HepG2 (cell line): ENCODE data around the gene RB1. TPM values are rescaled to one million over a fixed set of nuclear protein-coding genes. Genes with fewer than 3 reads are reported as not detected.

Experiments
- ATAC-seq: fragments of 200-7000 bp; cut with Tn5 transposase; 3 replicates; pipeline ENCODE4 v1.9.1; 2020; ENCODE audit warnings: mild to moderate bottlenecking, moderate library complexity
- BruUV-seq: library from RNA; stranded (reverse); fragments of 400-500 nt; replicated peaks from 2 replicates; lab custom pipeline; 2021; lab: Mats Ljungman, UMichigan
- CTCF ChIA-PET: fragments of 300-600 bp; formaldehyde crosslinking; extraction: SDS; loops from one replicate; lab custom pipeline; 2021; ENCODE audit warnings: low total read pairs, inconsistent platforms, low intra/inter-chr PET ratio; lab: Yijun Ruan, JAX
- POLR2A ChIA-PET: fragments of 350-600 bp; sonication (Branson Sonifier 250); formaldehyde crosslinking; loops from one replicate; lab custom pipeline; 2020; ENCODE audit warnings: antibody characterized with exemption, inconsistent platforms; lab: Yijun Ruan, JAX
- DNase-seq: peaks from one replicate; pipeline ENCODE4 v3.0.0-alpha.2; 2015; ENCODE audit warnings: low spot score
- FAIRE-seq: peaks from 3 replicates; lab custom pipeline; 2011; peaks lifted over from hg19 to GRCh38; lab: Jason Lieb, UNC
- H2AFZ ChIP-seq: one replicate; pipeline ENCODE4 v1.6.1; 2011; ENCODE audit warnings: low read length, inconsistent platforms
- H3K27ac ChIP-seq: fragments of 300-600 bp; 3 replicates; pipeline ENCODE4 v1.8.0; 2011; ENCODE audit warnings: mixed run types, mild to moderate bottlenecking, mixed read lengths, low read length, inconsistent platforms; ENCODE audit not compliant: insufficient read depth; ENCODE audit errors: extremely low read length
- H3K27me3 ChIP-seq, 2 experiments: fragments of 200-600 bp in 1 of 2; 2 replicates in 1 of 2; 3 replicates in 1 of 2; pipeline versions ENCODE4 v1.6.0 to v1.8.0; 2011; ENCODE audit warnings: low read length in 2 of 2, mild to moderate bottlenecking in 2 of 2, moderate library complexity in 2 of 2, inconsistent platforms in 1 of 2; ENCODE audit not compliant: insufficient read depth in 2 of 2, control insufficient read depth in 1 of 2
- H3K36me3 ChIP-seq, 2 experiments: fragments of 200-600 bp in 1 of 2; replicated peaks in 1 of 2; 2 replicates in 1 of 2; 3 replicates in 1 of 2; pipeline versions ENCODE4 v1.5.1 to v1.8.0; 2011; ENCODE audit warnings: low read length in 2 of 2, inconsistent platforms in 1 of 2; ENCODE audit not compliant: insufficient read depth in 2 of 2, control insufficient read depth in 1 of 2
- H3K4me1 ChIP-seq: 2 replicates; pipeline ENCODE4 v1.5.1; 2012; ENCODE audit warnings: low read length, inconsistent platforms; ENCODE audit not compliant: insufficient read depth
- H3K4me2 ChIP-seq: 2 replicates; pipeline ENCODE4 v1.6.0; 2011; ENCODE audit warnings: low read depth, low read length, inconsistent platforms
- H3K4me3 ChIP-seq, 3 experiments: fragments of 200-600 bp in 1 of 3; sonication (generic), shearing (Covaris generic) in 1 of 3; replicated peaks in 1 of 3; 2 replicates each; pipeline ENCODE4 v1.5.1; 2011 to 2016; ENCODE audit warnings: low read length in 3 of 3, inconsistent platforms in 2 of 3, low read depth in 2 of 3, mild to moderate bottlenecking in 2 of 3, control low read depth in 1 of 3, mixed read lengths in 1 of 3; ENCODE audit not compliant: insufficient read depth in 1 of 3
- H3K79me2 ChIP-seq: one replicate; pipeline ENCODE4 v1.6.1; 2011; ENCODE audit warnings: low read length, inconsistent platforms; ENCODE audit not compliant: insufficient read depth
- H3K9ac ChIP-seq: 2 replicates; pipeline ENCODE4 v1.6.0; 2011; ENCODE audit warnings: mild to moderate bottlenecking, low read depth, low read length, inconsistent platforms; ENCODE audit not compliant: insufficient read depth
- H3K9me3 ChIP-seq: 2 replicates; pipeline ENCODE4 v1.5.1; 2012; ENCODE audit warnings: mild to moderate bottlenecking, low read length
- H4K20me1 ChIP-seq: 2 replicates; pipeline ENCODE4 v1.6.0; 2011; ENCODE audit warnings: inconsistent platforms, mild to moderate bottlenecking, low read length, moderate library complexity; ENCODE audit not compliant: insufficient read depth
- FOXK1 ChIP-seq: sonication (generic); formaldehyde crosslinking; IDR thresholded peaks from 2 replicates; pipeline ENCODE4 v1.4.0; 2020; ENCODE audit warnings: low read depth, missing genetic modification reagents, borderline replicate concordance
- NBN ChIP-seq: fragments of 450-650 bp; conservative IDR thresholded peaks from 2 replicates; pipeline ENCODE4 v1.6.1; 2017
- NCOA2 ChIP-seq: sonication (generic); formaldehyde crosslinking; IDR thresholded peaks from 2 replicates; pipeline ENCODE4 v1.8.0; 2022; ENCODE audit warnings: inconsistent platforms
- NR2F6 ChIP-seq, 2 experiments: IDR thresholded peaks; 2 replicates each; pipeline ENCODE4 v1.6.1; 2016; ENCODE audit warnings: antibody characterized with exemption in 1 of 2, mild to moderate bottlenecking in 1 of 2
- TBX2 ChIP-seq: sonication (generic); formaldehyde crosslinking; IDR thresholded peaks from 2 replicates; pipeline ENCODE4 v1.5.0; 2020; ENCODE audit warnings: missing genetic modification reagents, mild to moderate bottlenecking, borderline replicate concordance
- TEAD2 ChIP-seq: sonication (generic); formaldehyde crosslinking; IDR thresholded peaks from 2 replicates; pipeline ENCODE4 v1.9.0; 2021; ENCODE audit warnings: missing genetic modification reagents
- U2AF1 ChIP-seq: fragments of 200-400 bp; formaldehyde crosslinking; optimal IDR thresholded peaks from 2 replicates; pipeline ENCODE3; 2017; ENCODE audit warnings: mild to moderate bottlenecking, low read depth, low read length
- ZFP62 ChIP-seq: sonication (generic); formaldehyde crosslinking; IDR thresholded peaks from 2 replicates; pipeline ENCODE4 v1.4.0; 2020; ENCODE audit warnings: missing genetic modification reagents
- ZNF550 ChIP-seq: sonication (generic); formaldehyde crosslinking; IDR thresholded peaks from 2 replicates; pipeline ENCODE4 v1.4.0; 2020; ENCODE audit warnings: mild to moderate bottlenecking, missing genetic modification reagents, borderline replicate concordance
- ZNF773 ChIP-seq: sonication (generic); formaldehyde crosslinking; IDR thresholded peaks from 2 replicates; pipeline ENCODE4 v1.4.0; 2020; ENCODE audit warnings: missing genetic modification reagents, borderline replicate concordance
- ZNF891 ChIP-seq: sonication (generic); formaldehyde crosslinking; IDR thresholded peaks from 2 replicates; pipeline ENCODE4 v1.5.0; 2020; ENCODE audit warnings: mild to moderate bottlenecking, missing genetic modification reagents
- WGBS: methylation state at CpG from one replicate; pipeline ENCODE4 v1.1.6; 2017; ENCODE audit warnings: low lambda C conversion rate; 5-methylcytosine and 5-hydroxymethylcytosine counted together
- in situ Hi-C: cut with HindIII; loops from 2 replicates; pipeline ENCODE4 v1.10.0; 2017; ENCODE audit warnings: low pct_unique_long_range_greater_than_20kb; ENCODE audit not compliant: extremely low pct_ligation_motif_present
- intact Hi-C: fragments of 100-400 bp; cut with micrococcal nuclease; formaldehyde crosslinking; loops from one replicate; pipeline ENCODE4 v1.10.0; 2022; ENCODE audit not compliant: unreplicated experiment
- polyA plus RNA-seq, 8 experiments: library from polyadenylated mRNA; depleted of rRNA in 3 of 8; stranded (reverse) in 7 of 8; unstranded in 1 of 8; fragments of >200 nt; fragmentation: Illumina TruSeq in 4 of 8; extraction: Trizol in 4 of 8; gene quantifications; 2 replicates each; pipeline versions ENCODE4 v1.2.1 to v1.2.3, GENCODE V29; 2011 to 2016; ENCODE audit warnings: low read depth in 4 of 8, missing spikeins in 1 of 8, mixed read lengths in 1 of 8; ENCODE audit not compliant: insufficient read depth in 1 of 8
- total RNA-seq, 5 experiments: library from RNA; depleted of rRNA; stranded (reverse); fragments of >200 nt; fragmentation: Illumina TruSeq; extraction: Trizol; gene quantifications; 2 replicates each; pipeline ENCODE4 v1.2.3, GENCODE V29; 2016; ENCODE audit warnings: low read depth in 1 of 5
- TF ChIP-seq, protein P1 (sequence below): sonication (generic); formaldehyde crosslinking; IDR thresholded peaks from 2 replicates; pipeline ENCODE4 v1.4.0; 2020; ENCODE audit warnings: mild to moderate bottlenecking, missing genetic modification reagents

Gene RB1
- total and polyA plus RNA-seq, 2 of the 13 experiments (the other 11 are each of a cell fraction or from before 2014, with no cell fraction given): 15.6 to 23.7 TPM

DNA sequence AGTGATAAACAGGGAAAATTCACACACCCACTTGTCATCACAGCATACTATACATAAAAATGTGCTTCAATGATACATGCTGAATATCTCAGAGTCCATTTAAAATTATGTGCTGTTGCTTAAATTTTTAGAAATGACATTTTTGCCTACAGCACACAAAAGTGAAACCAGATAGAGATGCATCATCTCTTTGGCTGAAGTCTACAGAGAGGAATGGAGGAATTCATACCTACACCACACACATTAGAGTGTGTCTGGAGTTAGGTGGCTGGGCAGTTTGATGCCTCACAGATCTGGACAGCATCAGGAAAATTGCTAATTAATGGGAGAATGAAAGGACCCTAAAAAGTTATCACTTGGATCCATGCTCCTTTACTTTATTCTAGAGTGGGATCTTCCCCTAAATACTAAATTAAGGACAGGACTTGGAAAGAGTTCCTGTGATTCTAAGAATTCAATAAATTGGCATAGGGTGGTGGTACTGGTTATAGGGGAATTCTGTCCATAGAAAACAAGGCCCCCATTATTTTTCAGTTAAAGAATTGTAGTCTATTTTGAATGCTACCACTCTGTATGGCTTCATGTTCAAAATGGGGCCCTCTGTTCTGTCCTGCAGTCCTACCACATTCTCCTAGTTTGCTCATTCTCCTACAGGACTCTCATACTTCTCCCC lies 188.0 kb downstream of the RB1 start (continued):
- TF ChIP-seq TBX2 (CRISPR knock-in tag) (no peak), NR2F6 (IDR thresholded peaks at IDR 0.05) (no peak), NR2F6 (CRISPR knock-in tag; IDR thresholded peaks at IDR 0.05) (no peak), NCOA2 (CRISPR knock-in tag) (no peak), ZNF773 (CRISPR knock-in tag) (no peak)

DNA sequence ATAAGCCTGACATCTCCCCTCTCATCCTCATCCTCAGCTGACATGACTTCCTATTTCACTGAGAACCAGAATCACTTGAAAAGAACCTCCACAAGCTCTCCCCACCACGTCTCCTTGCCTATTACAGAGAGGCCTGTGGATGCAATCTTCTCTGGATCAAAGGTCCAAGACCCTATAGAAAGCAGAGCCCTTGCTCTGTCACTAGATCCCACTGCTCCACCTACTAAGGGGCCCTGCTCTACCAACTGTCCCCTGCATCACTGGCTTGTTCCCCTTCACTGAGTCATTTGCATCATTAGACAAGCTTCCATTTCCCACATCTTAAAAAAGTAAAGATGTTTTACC lies 188.5 kb downstream of the RB1 start:
- Histone ChIP-seq H2AFZ (no peak overlapping the region), H3K4me2 (no peak overlapping the region), H3K4me1 (peaks cover 19% of the 10 kb centered on the region), H3K9ac (no peak overlapping the region), H4K20me1 (no peaks in the 10 kb centered on the region), H3K79me2 (no peaks in the 10 kb centered on the region), H3K9me3 (no peaks in the 10 kb centered on the region), H3K27ac (no peak overlapping the region), H3K36me3 (no peaks in the 10 kb centered on the region), H3K27me3 (no peaks in the 10 kb centered on the region), H3K4me3 (no peak overlapping the region)
- DNase-seq (no peak), ATAC-seq (no peak), FAIRE-seq (no peak)
- in situ Hi-C loops (no loop called here), intact Hi-C loops (no loop called here)
- BruUV-seq: no TSS peak
- no peak for TF ChIP-seq TEAD2 (CRISPR knock-in tag)
- no peak for TF ChIP-seq ZNF891 (CRISPR knock-in tag)
- TF ChIP-seq U2AF1: no peak
- TF ChIP-seq NBN: no peak
- TF ChIP-seq ZNF550: no peak
- TF ChIP-seq FOXK1 (CRISPR knock-in tag): no peak
- no peak for TF ChIP-seq ZFP62 (CRISPR knock-in tag)
- TF ChIP-seq, protein P1, sequence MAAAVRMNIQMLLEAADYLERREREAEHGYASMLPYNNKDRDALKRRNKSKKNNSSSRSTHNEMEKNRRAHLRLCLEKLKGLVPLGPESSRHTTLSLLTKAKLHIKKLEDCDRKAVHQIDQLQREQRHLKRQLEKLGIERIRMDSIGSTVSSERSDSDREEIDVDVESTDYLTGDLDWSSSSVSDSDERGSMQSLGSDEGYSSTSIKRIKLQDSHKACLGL (CRISPR knock-in tag): no peak
- ChIA-PET CTCF (no interaction called here), POLR2A (interaction anchor here (0.7 kb wide), 1 partner anchor 41 kb away, joined by 3 read pairs; the partner anchor contains the start of gene RCBTB2)
- WGBS: 57% methylated on average over 1 of the region's 1 CpG
